ENCODE results near the gene CERT1. TPM values are rescaled to one million over a fixed set of nuclear protein-coding genes. Genes with fewer than 3 reads are reported as not detected.

CERT1 gene
- total RNA-seq, 1 experiment from 2014 or later, result 50.2 TPM

DNA sequence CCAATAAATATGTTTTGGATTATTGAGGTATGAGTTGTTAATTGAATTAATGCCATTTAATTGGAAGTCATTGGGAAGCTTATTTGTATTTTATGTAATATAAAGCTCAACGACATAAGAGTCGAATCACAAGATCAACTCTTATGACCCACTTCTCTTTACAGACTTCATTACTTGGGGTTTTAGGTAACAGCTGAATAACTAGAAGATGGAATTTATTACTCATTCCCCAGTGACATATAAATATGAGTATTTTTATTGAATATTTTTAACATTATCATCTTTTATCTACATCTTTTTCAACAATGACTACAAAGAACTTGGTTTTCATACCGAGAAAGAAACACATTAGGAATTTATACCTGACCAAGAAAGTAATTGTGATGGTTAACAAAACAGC, 153.3 kb downstream of the CERT1 start:
- Mint-ChIP-seq H3K4me3 (no peak overlapping the region), H3K36me3 (ENCODE audit: insufficient read depth in 1 of 3, low read depth in 3 of 3) (peaks cover 45 to 82% (median 81%) of the 10 kb centered on the region in 3 experiments; a peak in 6 of 7 replicates), H3K27me3 (ENCODE audit: low read depth) (no peaks in the 10 kb centered on the region), H3K27ac (no peak overlapping the region), H3K4me1 (peaks cover 7 to 14% of the 10 kb centered on the region in 2 experiments; a peak in 2 of 4 replicates), H3K9me3 (no peaks in the 10 kb centered on the region)
- Histone ChIP-seq H2BK20ac (ENCODE audit: low read depth, low read length, poor library complexity, severe bottlenecking) (no peak overlapping the region), H3K27me3 (ENCODE audit: insufficient read depth, low read length) (no peaks in the 10 kb centered on the region), H3K79me2 (ENCODE audit: insufficient read depth, low read length) (no peaks in the 10 kb centered on the region), H3K9ac (ENCODE audit: extremely low read depth, insufficient read length, low read length) (no peak overlapping the region), H3K14ac (ENCODE audit: insufficient read depth, low read length) (no peak overlapping the region), H3K56ac (ENCODE audit: insufficient read length, low read depth, low read length) (no peak overlapping the region), H3K27ac (ENCODE audit: insufficient read length, low read depth, low read length) (no peak overlapping the region), H2BK120ac (ENCODE audit: low read depth, low read length, poor library complexity, severe bottlenecking) (no peak overlapping the region), H2BK15ac (ENCODE audit: low read depth, low read length) (no peak overlapping the region), H3K23me2 (ENCODE audit: insufficient read length, low read depth, low read length, poor library complexity, severe bottlenecking) (no peaks in the 10 kb centered on the region), H2AK5ac (ENCODE audit: insufficient read length, low read length) (no peak overlapping the region), H4K5ac (ENCODE audit: insufficient read length, low read depth, low read length) (no peak overlapping the region), H4K91ac (ENCODE audit: insufficient read length, low read depth, low read length) (no peak overlapping the region), H3K4ac (ENCODE audit: low read depth, low read length) (no peak overlapping the region), H4K8ac (replicated peaks; ENCODE audit: insufficient read length, low read depth, low read length) (no peak overlapping the region), H2AFZ (ENCODE audit: low read length) (no peak overlapping the region), H3K4me2 (ENCODE audit: insufficient read depth, insufficient read length, low read length) (no peak overlapping the region), H3K9me3 (ENCODE audit: control insufficient read depth, low read depth, low read length) (no peaks in the 10 kb centered on the region), H4K20me1 (ENCODE audit: control insufficient read depth, insufficient read depth, insufficient read length) (no peaks in the 10 kb centered on the region), H2BK5ac (ENCODE audit: insufficient read length, low read length) (no peak overlapping the region), H3K18ac (ENCODE audit: insufficient read length, low read depth, low read length) (no peak overlapping the region), H3T11ph (ENCODE audit: low read length) (no peak overlapping the region), H2BK12ac (ENCODE audit: insufficient read length, low read depth, low read length) (no peak overlapping the region), H3K23ac (ENCODE audit: insufficient read length, low read depth, low read length) (no peak overlapping the region), H3K79me1 (ENCODE audit: insufficient read depth, low read depth, low read length, poor library complexity, severe bottlenecking) (no peaks in the 10 kb centered on the region), H3K4me1 (ENCODE audit: insufficient read depth, low read length) (no peaks in the 10 kb centered on the region)
- TF ChIP-seq, protein P1, sequence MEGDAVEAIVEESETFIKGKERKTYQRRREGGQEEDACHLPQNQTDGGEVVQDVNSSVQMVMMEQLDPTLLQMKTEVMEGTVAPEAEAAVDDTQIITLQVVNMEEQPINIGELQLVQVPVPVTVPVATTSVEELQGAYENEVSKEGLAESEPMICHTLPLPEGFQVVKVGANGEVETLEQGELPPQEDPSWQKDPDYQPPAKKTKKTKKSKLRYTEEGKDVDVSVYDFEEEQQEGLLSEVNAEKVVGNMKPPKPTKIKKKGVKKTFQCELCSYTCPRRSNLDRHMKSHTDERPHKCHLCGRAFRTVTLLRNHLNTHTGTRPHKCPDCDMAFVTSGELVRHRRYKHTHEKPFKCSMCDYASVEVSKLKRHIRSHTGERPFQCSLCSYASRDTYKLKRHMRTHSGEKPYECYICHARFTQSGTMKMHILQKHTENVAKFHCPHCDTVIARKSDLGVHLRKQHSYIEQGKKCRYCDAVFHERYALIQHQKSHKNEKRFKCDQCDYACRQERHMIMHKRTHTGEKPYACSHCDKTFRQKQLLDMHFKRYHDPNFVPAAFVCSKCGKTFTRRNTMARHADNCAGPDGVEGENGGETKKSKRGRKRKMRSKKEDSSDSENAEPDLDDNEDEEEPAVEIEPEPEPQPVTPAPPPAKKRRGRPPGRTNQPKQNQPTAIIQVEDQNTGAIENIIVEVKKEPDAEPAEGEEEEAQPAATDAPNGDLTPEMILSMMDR (conservative IDR thresholded peaks at IDR 0.05), result no peak
- no CpG with 5 or more reads among the region's 3 CpGs for WGBS (ENCODE audit: extremely low coverage, insufficient read length, low lambda C conversion rate)
- no peak for DNase-seq

Measured in H9 (cell line).